NCI-H1105 treated with DMSO at 0.1 percent for 48 hours (cell line): Measurements from ENCODE around the gene LCE5A.
A peak's percentile ranks its signal among the peaks of the same experiment; 100 is the strongest.
"Not testable (repeated sequence)": the region's sequence is repeated elsewhere in the genome, so short reads cannot be mapped to it uniquely, and the experiment has no call there.

Experiments
- DNase-seq: peaks from one replicate; lab custom pipeline; 2025; lab: John Stamatoyannopoulos, UW

The LCE5A gene

DNA sequence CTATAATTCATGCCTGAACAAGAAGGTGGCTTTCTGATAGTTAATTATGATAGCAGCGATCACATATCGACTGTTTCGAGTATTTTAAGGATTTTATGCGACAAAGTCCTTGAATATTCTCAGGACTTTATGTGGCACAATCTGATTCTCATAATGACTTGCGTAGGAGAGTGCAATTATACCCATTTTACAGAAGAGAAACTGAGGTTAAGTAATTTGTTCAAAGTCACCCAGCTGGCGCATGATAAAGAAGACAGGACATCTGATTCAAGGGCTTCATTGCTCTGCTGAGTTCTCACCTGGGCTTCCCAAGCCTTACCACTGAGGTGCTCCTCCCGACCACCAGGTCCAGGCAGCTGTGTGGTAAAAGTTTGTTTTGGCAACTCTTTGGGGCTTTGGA lies 5.5 kb downstream of the LCE5A start:
- no peak for DNase-seq

DNA sequence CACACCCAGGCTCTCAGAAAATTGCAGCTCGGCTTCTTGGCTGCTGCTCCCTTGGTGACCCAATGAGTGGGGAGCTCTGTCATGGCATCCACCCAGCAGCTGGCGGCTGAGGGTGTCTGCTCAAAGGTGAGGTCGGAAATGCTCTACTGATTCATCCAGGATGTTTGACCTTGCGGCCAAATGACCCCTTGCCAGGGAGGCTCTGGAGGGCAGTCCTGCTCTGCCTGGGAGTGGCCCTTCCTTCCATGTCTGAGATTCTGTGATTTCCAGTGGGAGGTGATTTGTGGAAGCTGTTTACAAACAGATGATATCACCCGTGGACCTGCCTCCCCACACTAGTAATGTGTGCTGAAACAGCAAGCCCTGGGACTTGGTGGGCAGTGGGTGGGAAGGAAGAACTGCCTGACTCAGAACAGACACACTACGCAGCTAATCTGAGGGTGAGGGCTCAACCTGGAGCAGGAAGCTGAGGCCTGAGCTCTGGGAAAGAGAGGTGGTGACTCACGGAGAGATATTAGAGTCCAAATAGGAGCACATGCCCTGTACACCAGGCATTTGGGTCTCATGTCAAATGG lies 6.7 kb downstream of the LCE5A start:
- DNase-seq: no peak

DNA sequence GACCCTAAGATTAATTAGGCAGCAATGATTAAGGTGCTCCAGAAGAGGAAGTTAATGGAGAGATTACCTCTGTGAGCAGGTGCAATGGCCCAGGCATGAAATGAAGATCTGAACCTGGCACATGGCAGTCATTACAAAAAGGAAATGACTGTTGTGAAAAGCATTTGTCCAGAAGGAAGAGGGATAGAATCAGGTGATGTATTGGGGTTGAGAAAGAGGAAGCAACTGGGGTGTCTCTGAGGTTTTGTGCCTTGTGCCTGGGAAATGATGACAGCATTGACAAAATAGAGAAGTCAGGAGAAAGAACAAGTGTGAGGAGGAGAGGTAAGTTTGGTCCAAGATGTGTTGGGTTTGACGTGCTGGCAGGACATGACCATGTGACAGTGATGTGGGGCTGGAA lies 9.2 kb downstream of the LCE5A start:
- DNase-seq: no peak

DNA sequence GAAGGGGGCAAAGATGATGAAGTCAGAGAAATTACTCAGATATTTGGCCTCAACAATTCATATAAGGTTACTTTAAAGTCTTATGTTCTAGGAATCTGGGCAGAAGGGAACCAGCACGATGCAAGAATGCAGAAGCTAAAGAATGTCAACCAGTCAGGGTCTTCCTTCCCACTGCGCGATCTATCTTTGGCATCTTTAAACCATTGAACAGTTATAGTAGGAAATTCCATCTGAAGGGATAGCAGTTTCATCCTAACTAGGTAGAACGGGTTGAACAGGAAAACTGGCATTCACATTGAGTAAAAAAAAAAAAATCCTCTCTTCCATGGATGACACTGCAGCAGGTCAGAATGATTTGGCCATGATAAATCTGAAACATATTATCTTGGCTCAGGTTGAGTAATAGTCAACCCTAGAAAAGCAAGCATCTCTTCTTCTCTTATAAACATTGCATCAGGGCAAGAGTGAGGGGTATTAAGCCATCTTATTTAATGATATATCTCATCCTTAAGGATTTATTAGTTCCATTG lies 10.0 kb downstream of the LCE5A start:
- no peak for DNase-seq

DNA sequence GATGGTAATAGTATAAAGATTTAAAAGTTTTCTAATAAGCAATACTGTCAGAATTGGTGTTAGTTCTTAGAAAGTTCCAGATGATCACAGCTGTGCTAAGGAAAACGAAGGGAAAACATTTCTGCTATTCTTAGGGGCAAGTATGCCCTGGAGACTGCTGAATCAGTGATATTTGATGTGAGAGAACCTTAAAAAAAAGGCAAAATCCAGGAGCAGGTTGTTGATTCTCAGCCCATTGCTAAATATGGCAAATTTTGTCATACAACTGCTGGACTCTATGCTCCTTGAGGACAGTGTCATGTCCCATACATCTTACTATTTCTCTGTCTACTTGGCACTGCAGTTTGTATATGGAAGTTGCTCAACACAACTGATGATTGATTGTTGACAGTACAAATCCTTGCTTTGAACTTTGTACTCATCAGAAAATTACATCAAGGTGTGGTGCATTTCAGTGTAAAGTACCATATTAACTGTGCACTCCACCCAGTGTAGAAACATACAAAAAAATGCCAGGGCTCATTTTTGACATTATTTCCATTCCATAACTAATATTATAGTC lies 14.6 kb downstream of the LCE5A start:
- DNase-seq: no peak

DNA sequence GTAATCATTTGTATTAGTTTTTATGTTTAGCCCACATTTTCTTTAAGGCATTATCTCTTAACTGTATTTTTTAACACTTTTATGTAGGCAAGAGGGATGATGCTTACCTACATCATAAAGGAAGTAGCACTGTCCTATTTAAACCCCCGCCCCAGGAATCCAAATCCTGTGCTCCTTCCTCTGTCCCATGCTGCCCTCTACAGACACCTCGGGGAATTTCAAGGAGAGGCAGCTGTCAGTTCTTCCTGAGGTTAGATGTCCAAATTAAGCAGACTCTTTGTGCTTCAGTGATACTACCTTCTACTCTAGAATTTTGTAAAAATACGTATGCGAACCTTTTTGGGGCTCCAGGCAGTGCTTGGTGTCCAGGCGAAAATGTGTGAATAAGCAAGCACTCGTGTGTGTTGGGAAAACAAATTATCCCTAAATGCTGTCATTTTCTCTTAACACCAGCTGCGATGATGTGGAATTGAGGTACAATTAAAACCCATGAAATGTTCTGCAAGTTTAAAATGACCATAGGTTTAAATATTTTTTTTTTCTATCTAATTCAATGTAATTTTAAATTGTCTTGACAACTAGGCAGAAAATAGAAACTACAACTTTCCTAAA lies 22.8 kb downstream of the LCE5A start:
- DNase-seq: peak; percentile 24

DNA sequence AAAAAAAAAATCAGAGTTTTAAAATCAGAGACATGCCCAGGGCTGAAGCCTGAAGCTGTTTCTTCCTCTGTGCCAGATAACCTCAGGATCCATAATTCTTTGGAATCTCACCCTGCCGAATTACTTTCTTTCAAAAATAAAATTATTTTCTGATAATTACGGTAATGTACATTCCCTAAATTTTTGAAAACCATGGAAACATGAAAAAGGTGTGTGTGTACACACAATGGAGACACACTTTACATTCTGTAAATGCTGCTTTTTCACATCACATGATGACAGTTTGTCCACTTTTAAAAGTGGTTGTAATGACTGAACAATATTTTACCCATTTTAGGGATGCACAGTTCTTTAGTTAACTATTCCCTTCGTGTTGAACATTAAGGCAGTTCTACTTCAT lies 25.2 kb downstream of the LCE5A start:
- no peak for DNase-seq

DNA sequence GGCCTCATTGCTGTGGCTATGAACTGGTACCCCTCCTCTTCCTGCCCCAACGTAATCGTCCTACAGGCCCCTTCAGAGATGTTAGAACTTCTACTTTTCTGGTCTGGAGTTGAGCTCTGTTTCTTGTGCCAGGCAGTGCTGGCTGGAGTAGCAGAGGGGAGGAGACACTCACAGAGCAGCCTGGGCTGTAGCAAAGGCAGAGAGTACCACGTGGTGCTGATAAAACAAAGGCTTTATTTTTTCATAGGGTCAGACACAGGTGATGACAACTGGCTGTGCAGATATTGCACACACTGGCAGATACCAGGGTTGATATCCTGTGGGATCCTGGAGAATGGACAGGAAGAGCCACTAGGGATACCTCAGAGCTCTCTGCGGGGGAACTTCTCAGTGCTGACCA lies 26.9 kb downstream of the LCE5A start:
- no peak for DNase-seq

DNA sequence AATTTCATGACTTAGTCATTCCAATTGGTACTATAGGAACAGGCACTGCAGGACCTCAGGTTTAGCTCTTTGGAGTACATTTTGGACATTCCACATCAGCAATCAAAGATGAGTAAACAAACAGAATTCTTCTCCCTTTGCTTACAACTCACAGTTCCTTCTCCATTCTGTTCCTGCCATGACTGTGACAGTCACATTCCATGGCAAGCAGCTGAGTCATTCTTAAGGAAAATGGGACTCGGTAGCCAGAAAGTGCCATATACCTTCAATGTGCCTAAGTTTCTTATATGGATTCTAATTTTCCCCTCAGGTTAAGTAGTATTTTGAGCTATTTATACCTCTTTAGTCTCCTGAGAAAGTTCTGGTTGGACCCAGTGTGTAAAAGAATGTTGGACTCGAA lies 29.3 kb downstream of the LCE5A start:
- DNase-seq: no peak

DNA sequence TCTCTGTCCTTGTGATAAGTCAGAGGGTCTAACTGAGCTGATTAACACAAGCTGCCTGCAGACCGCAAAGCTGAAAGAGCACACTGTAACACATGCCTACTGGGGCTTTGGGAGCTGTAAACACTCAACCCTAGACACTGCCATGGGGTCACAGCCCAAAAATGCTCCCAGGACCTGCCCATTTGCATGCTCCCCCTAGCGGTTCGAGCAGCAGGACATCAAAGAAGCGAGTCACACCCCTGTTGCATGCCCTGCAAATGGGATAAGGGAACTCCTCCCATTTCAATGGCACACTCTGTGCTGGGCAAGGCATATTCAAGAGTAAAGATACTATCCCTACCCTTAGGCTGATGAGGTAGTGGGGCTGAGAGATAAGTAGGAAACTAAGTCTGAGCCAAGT lies 33.2 kb downstream of the LCE5A start:
- no peak for DNase-seq

DNA sequence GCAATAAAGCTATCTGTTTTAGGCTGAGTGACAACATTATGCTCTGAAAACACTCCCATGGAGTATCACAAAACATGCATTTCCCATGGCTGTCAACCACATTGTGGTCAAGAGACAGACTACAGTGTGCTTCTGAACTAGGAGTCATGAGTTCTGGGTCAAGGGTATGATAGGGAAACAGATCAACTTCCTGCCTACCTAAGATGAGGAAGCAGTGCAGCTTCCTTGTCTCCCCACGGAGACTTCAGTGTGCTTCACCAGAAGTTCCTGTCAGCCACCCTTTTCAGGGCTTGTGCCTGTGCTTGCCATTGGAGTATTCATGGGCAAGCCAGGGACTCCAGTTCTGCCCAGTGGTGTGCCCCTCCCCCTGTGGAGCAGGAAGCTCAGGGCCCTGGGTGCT lies 36.1 kb downstream of the LCE5A start:
- DNase-seq: no peak

DNA sequence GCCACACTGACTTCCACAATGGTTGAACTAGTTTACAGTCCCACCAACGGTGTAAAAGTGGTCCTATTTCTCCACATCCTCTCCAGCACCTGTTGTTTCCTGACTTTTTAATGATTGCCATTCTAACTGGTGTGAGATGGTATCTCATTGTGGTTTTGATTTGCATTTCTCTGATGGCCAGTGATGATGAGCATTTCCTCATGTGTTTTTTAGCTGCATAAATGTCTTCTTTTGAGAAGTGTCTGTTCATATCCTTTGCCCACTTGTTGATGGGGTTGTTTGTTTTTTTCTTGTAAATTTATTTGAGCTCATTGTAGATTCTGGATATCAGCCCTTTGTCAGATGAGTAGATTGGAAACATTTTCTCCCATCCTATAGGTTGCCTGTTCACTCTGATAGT lies 37.8 kb downstream of the LCE5A start:
- DNase-seq: not testable (repeated sequence)
